ENCODE measurements around the gene SLC4A1AP.

SLC4A1AP gene

GRCh38 chr2:27742571-27742970 is 78.9 kb downstream of the SLC4A1AP start:
- H3K27ac Mint-ChIP-seq: no peak overlapping the region
- H3K36me3 Mint-ChIP-seq (ENCODE audit: low read depth): no peaks in the 10 kb centered on the region
- H3K4me1 Mint-ChIP-seq (ENCODE audit: low read depth): peaks cover 6% of the 10 kb centered on the region
- H3K9me3 Mint-ChIP-seq: no peaks in the 10 kb centered on the region
- no peak for DNase-seq (ENCODE audit: low spot score)
- no peak overlapping the region for H3K4me3 Mint-ChIP-seq
- H3K27me3 Mint-ChIP-seq (ENCODE audit: low read depth): peaks cover 6% of the 10 kb centered on the region

Measured in T-helper 2 cell treated with Interferon-gamma antibody and Interleukin-4, amounts not matched to agents 5 μg/mL and 100 μg/mL, for 36 hours (primary cell).